Esophagus muscularis mucosa (tissue), 4 donors: ENCODE results near the gene SET. TPM values are rescaled to one million over a fixed set of nuclear protein-coding genes. Genes with fewer than 3 reads are reported as not detected.

Experiments
- DNase-seq: peaks from one replicate; pipeline ENCODE4 v3.0.0-alpha.2; 2017; ENCODE audit errors: extremely low spot score
- H3K27ac ChIP-seq, 4 donors: fragments of 200-600 bp; sonication (generic); replicated peaks in 1 of 4; 1 replicate in 3 of 4; 2 replicates in 1 of 4; pipeline ENCODE4 v1.5.1; 2016 to 2019; ENCODE audit warnings: mild to moderate bottlenecking in 1 of 4
- H3K27me3 ChIP-seq, 4 donors: fragments of 200-600 bp; sonication (generic); one replicate each; pipeline versions ENCODE4 v1.5.1 to v1.6.0; 2016 to 2019
- H3K36me3 ChIP-seq, 4 donors: fragments of 200-600 bp; sonication (generic); one replicate each; pipeline ENCODE4 v1.5.1; 2016 to 2019
- H3K4me1 ChIP-seq, 4 donors: fragments of 200-600 bp; sonication (generic); one replicate each; pipeline ENCODE4 v1.5.1; 2016 to 2019
- H3K4me3 ChIP-seq, 4 donors: fragments of 200-600 bp; sonication (generic); 1 replicate in 2 of 4; 2 replicates in 2 of 4; pipeline ENCODE4 v1.5.1; 2016 to 2019; ENCODE audit warnings: mild to moderate bottlenecking in 4 of 4, moderate library complexity in 1 of 4
- H3K9me3 ChIP-seq, 4 donors: fragments of 200-600 bp; sonication (generic); 1 replicate in 3 of 4; 2 replicates in 1 of 4; pipeline ENCODE4 v1.5.1; 2016 to 2019
- CTCF ChIP-seq, 3 experiments: fragments of 200-600 bp in 2 of 3; fragments of 450-650 bp in 1 of 3; sonication (generic) in 2 of 3; IDR thresholded peaks; one replicate each; pipeline ENCODE4 v1.5.1; 2017 to 2019; ENCODE audit warnings: antibody characterized with exemption in 3 of 3, mild to moderate bottlenecking in 2 of 3, moderate library complexity in 1 of 3
- EP300 ChIP-seq: sonication (generic); formaldehyde crosslinking; IDR thresholded peaks from one replicate; pipeline ENCODE4 v1.6.1; 2017; ENCODE audit warnings: antibody characterized with exemption
- POLR2A ChIP-seq: fragments of 450-650 bp; IDR thresholded peaks from one replicate; pipeline ENCODE4 v1.6.1; 2017; ENCODE audit warnings: antibody characterized with exemption, moderate library complexity, mild to moderate bottlenecking, low read depth
- POLR2AphosphoS5 ChIP-seq, 2 donors: sonication (generic); formaldehyde crosslinking; IDR thresholded peaks; one replicate each; pipeline ENCODE4 v1.6.1; 2017; ENCODE audit warnings: antibody characterized with exemption in 2 of 2
- WGBS: methylation state at CpG from one replicate; pipeline ENCODE4 v1.1.5; 2018; 5-methylcytosine and 5-hydroxymethylcytosine counted together
- intact Hi-C: fragments of 100-400 bp; cut with DNase I; formaldehyde crosslinking; loops from one replicate; pipeline ENCODE4 v1.15.1; 2023
- total RNA-seq, 4 donors: library from RNA; depleted of rRNA; stranded (reverse); fragments of >200 nt; gene quantifications; one replicate each; pipeline versions ENCODE4 v1.1.0 to v1.2.1, GENCODE V29; 2016

Gene SET
- total RNA-seq, 4 donors from 2014 or later: 170 to 239 (median 205) TPM

GRCh38 chr9:128722380-128723351, 33.6 kb downstream of the SET start:
- no peak for DNase-seq
- peaks cover 4 to 24% (median 22%) of the 10 kb centered on the region in 4 donors for H3K4me1 ChIP-seq
- peaks cover 0 to 22% (median 13%) of the 10 kb centered on the region in 4 donors for H3K36me3 ChIP-seq
- intact Hi-C loops: no loop called here
- no peaks in the 10 kb centered on the region for H3K27me3 ChIP-seq
- 61% methylated on average over 8 of the region's 9 CpGs for WGBS
- TF ChIP-seq POLR2AphosphoS5 (IDR thresholded peaks at IDR 0.05) (no peak), CTCF (IDR thresholded peaks at IDR 0.05) (no peak), EP300 (no peak), POLR2A (no peak)
- H3K27ac ChIP-seq: peak overlapping the region; percentile 74 to 89 (median 82)
- H3K9me3 ChIP-seq: no peaks in the 10 kb centered on the region
- H3K4me3 ChIP-seq: peak overlapping the region in 2 of 4 donors; percentile 62 to 65

- no peaks in the 10 kb centered on the region for H3K27me3 ChIP-seq
- H3K9me3 ChIP-seq: no peaks in the 10 kb centered on the region
- H3K27ac ChIP-seq: peak overlapping the region; percentile 74 to 89 (median 82)
- 45% methylated on average over 7 of the region's 7 CpGs for WGBS
- intact Hi-C loops: no loop called here
- H3K36me3 ChIP-seq: peaks cover 0 to 22% (median 13%) of the 10 kb centered on the region in 4 donors
- H3K4me3 ChIP-seq: peak overlapping the region; percentile 62 to 72 (median 65)
- no peak for DNase-seq
- peaks cover 4 to 24% (median 22%) of the 10 kb centered on the region in 4 donors for H3K4me1 ChIP-seq
- TF ChIP-seq EP300 (no peak), POLR2AphosphoS5 (IDR thresholded peaks at IDR 0.05) (no peak), CTCF (IDR thresholded peaks at IDR 0.05) (no peak), POLR2A (no peak)
Observed at GRCh38 chr9:128723352-128723865, 34.4 kb downstream of the SET start.

GRCh38 chr9:128723866-128724743, 35.1 kb downstream of the SET start, which contains the start of gene ZDHHC12:
Gene ZDHHC12 (minus strand): TSS chr9:128724127. CDS start chr9:128724093, 34 bp downstream.
- peak; percentile 62 to 94 for TF ChIP-seq POLR2AphosphoS5 (IDR thresholded peaks at IDR 0.05)
- TF ChIP-seq EP300: no peak
- peak in 1 of 3 experiments; percentile 12 for TF ChIP-seq CTCF (IDR thresholded peaks at IDR 0.05)
- peak; percentile 64 for TF ChIP-seq POLR2A
- WGBS: 3% methylated on average over 14 of the region's 68 CpGs
- H3K4me1 ChIP-seq: peaks cover 4 to 24% (median 22%) of the 10 kb centered on the region in 4 donors
- H3K4me3 ChIP-seq: peak within 1 kb of the TSS; percentile 62 to 72 (median 65)
- DNase-seq: peak; percentile 99
- peaks cover 0 to 22% (median 13%) of the 10 kb centered on the region in 4 donors for H3K36me3 ChIP-seq
- H3K27me3 ChIP-seq: no peaks in the 10 kb centered on the region
- H3K27ac ChIP-seq: peak within 1 kb of the TSS; percentile 74 to 89 (median 82)
- no peaks in the 10 kb centered on the region for H3K9me3 ChIP-seq
- intact Hi-C loops: no loop called here

GRCh38 chr9:128724744-128725211, 35.8 kb downstream of the SET start:
- TF ChIP-seq EP300 (no peak), POLR2AphosphoS5 (IDR thresholded peaks at IDR 0.05) (peak; percentile 38 to 57), POLR2A (no peak), CTCF (IDR thresholded peaks at IDR 0.05) (no peak)
- DNase-seq: no peak
- WGBS: 13% methylated on average over 10 of the region's 10 CpGs
- Histone ChIP-seq H3K4me1 (peaks cover 4 to 24% (median 22%) of the 10 kb centered on the region in 4 donors), H3K9me3 (no peaks in the 10 kb centered on the region), H3K36me3 (peaks cover 0 to 28% (median 17%) of the 10 kb centered on the region in 4 donors), H3K27ac (peak overlapping the region; percentile 74 to 89 (median 82)), H3K27me3 (no peaks in the 10 kb centered on the region), H3K4me3 (peak overlapping the region; percentile 62 to 72 (median 65))
- intact Hi-C loops: no loop called here
